ENCODE data around the gene SPATA18.

- no peak for TF ChIP-seq GATA2 (IDR thresholded peaks at IDR 0.05; ENCODE audit: low read depth, low read length)
- TF ChIP-seq GATA3 (IDR thresholded peaks at IDR 0.05; ENCODE audit: low read depth, low read length) = no peak
These were observed 14.1 kb upstream of the SPATA18 start for GRCh38 chr4:52036886-52037530.

Measured in SH-SY5Y (cell line).